HG03095 (cell line): ENCODE results near the gene PPP2R5C.
"Not testable (repeated sequence)": the region's sequence is repeated elsewhere in the genome, so short reads cannot be mapped to it uniquely, and the experiment has no call there.

Experiments used
- ATAC-seq: cut with Tn5 transposase; IDR thresholded peaks from one replicate; pipeline ENCODE4 v1.9.1; 2021; ENCODE audit warnings: moderate library complexity; ENCODE audit not compliant: unreplicated experiment

Gene PPP2R5C

GRCh38 chr14:101726954-101727302 lies 34.6 kb upstream of the PPP2R5C start:
- ATAC-seq: no peak

- no peak for ATAC-seq
Measured at GRCh38 chr14:101727611-101728366, 33.7 kb upstream of the PPP2R5C start.

GRCh38 chr14:101728367-101728742 lies 33.2 kb upstream of the PPP2R5C start:
- ATAC-seq: no peak

- ATAC-seq: no peak
Measured at GRCh38 chr14:101729382-101729781, 32.1 kb upstream of the PPP2R5C start.

- not testable (repeated sequence) for ATAC-seq
Measured at GRCh38 chr14:101730157-101730556, 31.4 kb upstream of the PPP2R5C start.

- no peak for ATAC-seq
Measured at GRCh38 chr14:101730626-101731186, 30.8 kb upstream of the PPP2R5C start.

GRCh38 chr14:101731187-101732080 lies 30.1 kb upstream of the PPP2R5C start:
- ATAC-seq: peak; percentile 75

GRCh38 chr14:101732118-101732517 lies 29.4 kb upstream of the PPP2R5C start:
- no peak for ATAC-seq

GRCh38 chr14:101733211-101733610 lies 28.3 kb upstream of the PPP2R5C start:
- no peak for ATAC-seq

GRCh38 chr14:101734246-101734847 lies 27.2 kb upstream of the PPP2R5C start:
- ATAC-seq: no peak

GRCh38 chr14:101735453-101735852 lies 26.1 kb upstream of the PPP2R5C start:
- no peak for ATAC-seq

GRCh38 chr14:101736071-101736470 lies 25.4 kb upstream of the PPP2R5C start:
- ATAC-seq: no peak

- ATAC-seq: no peak
Measured at GRCh38 chr14:101736585-101736984, 24.9 kb upstream of the PPP2R5C start.

GRCh38 chr14:101737414-101738339 lies 23.8 kb upstream of the PPP2R5C start:
- no peak for ATAC-seq

- ATAC-seq: no peak
Measured at GRCh38 chr14:101738703-101739320, 22.7 kb upstream of the PPP2R5C start.

GRCh38 chr14:101739446-101740141 lies 21.9 kb upstream of the PPP2R5C start:
- ATAC-seq: no peak

- ATAC-seq: no peak
Measured at GRCh38 chr14:101740981-101741380, 20.5 kb upstream of the PPP2R5C start.

GRCh38 chr14:101743701-101744100 lies 17.8 kb upstream of the PPP2R5C start:
- no peak for ATAC-seq

GRCh38 chr14:101744382-101744781 lies 17.1 kb upstream of the PPP2R5C start:
- not testable (repeated sequence) for ATAC-seq
